MM.1S (cell line): Measurements from ENCODE around the gene NDUFV2.

Source experiments
- DNase-seq: peaks from one replicate; pipeline ENCODE4 v3.0.0-alpha.2; 2015
- H2AFZ ChIP-seq: fragments of 300-600 bp; sonication (generic); 2 replicates; pipeline ENCODE4 v1.6.0; 2016; ENCODE audit warnings: antibody characterized with exemption, low read length
- H3F3A ChIP-seq: fragments of 300-600 bp; sonication (generic); 2 replicates; pipeline ENCODE4 v1.6.1; 2016; ENCODE audit warnings: mild to moderate bottlenecking, antibody characterized with exemption, low read length, moderate library complexity, mixed read lengths; ENCODE audit not compliant: insufficient read depth
- H3K27ac ChIP-seq: fragments of 300-600 bp; sonication (generic); 2 replicates; pipeline ENCODE4 v1.5.1; 2016; ENCODE audit warnings: mild to moderate bottlenecking, low read length
- H3K27me3 ChIP-seq: fragments of 300-600 bp; sonication (generic); replicated peaks from 2 replicates; pipeline ENCODE4 v1.6.0; 2016; ENCODE audit warnings: low read length; ENCODE audit not compliant: insufficient read depth
- H3K36me3 ChIP-seq: fragments of 300-600 bp; sonication (generic); replicated peaks from 2 replicates; pipeline ENCODE4 v1.6.1; 2016; ENCODE audit warnings: mild to moderate bottlenecking, low read length, mixed read lengths; ENCODE audit not compliant: insufficient read depth
- H3K4me1 ChIP-seq: fragments of 300-600 bp; sonication (generic); 2 replicates; pipeline ENCODE4 v1.6.1; 2016; ENCODE audit warnings: low read length, mixed read lengths
- H3K4me2 ChIP-seq: fragments of 300-600 bp; sonication (generic); 2 replicates; pipeline ENCODE4 v1.6.0; 2016; ENCODE audit warnings: low read depth, low read length
- H3K4me3 ChIP-seq: fragments of 300-600 bp; sonication (generic); 2 replicates; pipeline ENCODE4 v1.5.1; 2016; ENCODE audit warnings: low read length, mixed read lengths
- H3K79me2 ChIP-seq: fragments of 300-600 bp; sonication (generic); 2 replicates; pipeline ENCODE4 v1.6.1; 2016; ENCODE audit warnings: mixed run types, low read length, mixed read lengths
- H3K9ac ChIP-seq: fragments of 300-600 bp; sonication (generic); 2 replicates; pipeline ENCODE4 v1.6.1; 2016; ENCODE audit warnings: low read length, mixed read lengths
- H3K9me2 ChIP-seq: fragments of 300-600 bp; sonication (generic); replicated peaks from 2 replicates; pipeline ENCODE4 v1.6.1; 2016; ENCODE audit warnings: mild to moderate bottlenecking, low read length, mixed read lengths; ENCODE audit not compliant: insufficient read depth
- H3K9me3 ChIP-seq: fragments of 300-600 bp; sonication (generic); replicated peaks from 2 replicates; pipeline ENCODE4 v1.6.1; 2016; ENCODE audit warnings: mild to moderate bottlenecking, low read length, mixed read lengths; ENCODE audit not compliant: insufficient read depth
- H4K20me1 ChIP-seq: fragments of 300-600 bp; sonication (generic); 2 replicates; pipeline ENCODE4 v1.6.1; 2016; ENCODE audit warnings: mild to moderate bottlenecking, low read length, moderate library complexity, mixed read lengths; ENCODE audit not compliant: insufficient read depth
- CTCF ChIP-seq: fragments of 300-600 bp; sonication (generic); IDR thresholded peaks from 2 replicates; pipeline ENCODE4 v1.5.1; 2016; ENCODE audit warnings: antibody characterized with exemption, low read length, mixed read lengths
- EZH2 ChIP-seq: fragments of 300-600 bp; sonication (generic); optimal IDR thresholded peaks from 2 replicates; pipeline ENCODE3; 2017; ENCODE audit warnings: low read depth, mild to moderate bottlenecking, antibody characterized with exemption, low read length, mixed read lengths
- EZH2phosphoT487 ChIP-seq: fragments of 300-600 bp; sonication (generic); IDR thresholded peaks from 2 replicates; pipeline ENCODE4 v1.6.1; 2018; ENCODE audit warnings: antibody characterized with exemption, low read length

Gene NDUFV2

GRCh38 chr18:9123520-9123919 lies 21.0 kb downstream of the NDUFV2 start:
- Histone ChIP-seq H4K20me1 (0 out of 2 replicates have a peak, but pooled peaks cover 5% of the 10 kb centered on the region), H3K9me3 (no peaks in the 10 kb centered on the region), H3K27me3 (no peaks in the 10 kb centered on the region), H3K36me3 (peaks cover 24% of the 10 kb centered on the region; the same call in 1 of the 2 replicates), H3K4me2 (peak overlapping the region; percentile 24; the same call in 1 of the 2 replicates), H3K9me2 (no peaks in the 10 kb centered on the region), H3K4me1 (peaks cover 61% of the 10 kb centered on the region), H3F3A (peaks cover 76% of the 10 kb centered on the region), H3K27ac (no peak overlapping the region), H3K4me3 (no peak overlapping the region), H3K9ac (no peak overlapping the region), H2AFZ (no peak overlapping the region), H3K79me2 (peaks cover 100% of the 10 kb centered on the region)
- TF ChIP-seq EZH2 (no peak), CTCF (no peak), EZH2phosphoT487 (no peak)
- DNase-seq = peak; percentile 4

GRCh38 chr18:9124824-9125223 lies 22.3 kb downstream of the NDUFV2 start:
- no peaks in the 10 kb centered on the region for H3K9me3 ChIP-seq
- H3K9me2 ChIP-seq = no peaks in the 10 kb centered on the region
- TF ChIP-seq CTCF (no peak), EZH2phosphoT487 (no peak), EZH2 (no peak)
- peaks cover 24% of the 10 kb centered on the region; the same call in 1 of the 2 replicates for H3K36me3 ChIP-seq
- peak overlapping the region; percentile 17; the same call in 1 of the 2 replicates for H3K4me2 ChIP-seq
- peaks cover 100% of the 10 kb centered on the region for H3K79me2 ChIP-seq
- peaks cover 56% of the 10 kb centered on the region for H3K4me1 ChIP-seq
- 0 out of 2 replicates have a peak, but pooled peaks cover 5% of the 10 kb centered on the region for H4K20me1 ChIP-seq
- no peak overlapping the region for H2AFZ ChIP-seq
- no peak overlapping the region for H3K9ac ChIP-seq
- H3K27me3 ChIP-seq = no peaks in the 10 kb centered on the region
- no peak overlapping the region for H3K4me3 ChIP-seq
- H3K27ac ChIP-seq = no peak overlapping the region; the same call in 1 of the 2 replicates
- H3F3A ChIP-seq = peaks cover 76% of the 10 kb centered on the region
- no peak for DNase-seq

- peak overlapping the region; percentile 17 for H3K4me2 ChIP-seq
- H3K9me3 ChIP-seq = no peaks in the 10 kb centered on the region
- H3K9ac ChIP-seq = no peak overlapping the region
- peaks cover 36% of the 10 kb centered on the region; the same call in 1 of the 2 replicates for H3K36me3 ChIP-seq
- no peak overlapping the region for H2AFZ ChIP-seq
- no peaks in the 10 kb centered on the region for H3K9me2 ChIP-seq
- H3K4me1 ChIP-seq = peaks cover 58% of the 10 kb centered on the region
- DNase-seq = no peak
- H4K20me1 ChIP-seq = 0 out of 2 replicates have a peak, but pooled peaks cover 5% of the 10 kb centered on the region
- no peaks in the 10 kb centered on the region for H3K27me3 ChIP-seq
- H3F3A ChIP-seq = peaks cover 73% of the 10 kb centered on the region
- peaks cover 100% of the 10 kb centered on the region for H3K79me2 ChIP-seq
- TF ChIP-seq EZH2 (no peak), EZH2phosphoT487 (no peak)
- H3K27ac ChIP-seq = peak overlapping the region; percentile 31; the same call in 1 of the 2 replicates
- no peak overlapping the region for H3K4me3 ChIP-seq
These were observed 23.8 kb downstream of the NDUFV2 start for GRCh38 chr18:9126337-9126736.

- DNase-seq = no peak
- Histone ChIP-seq H3F3A (peaks cover 86% of the 10 kb centered on the region), H2AFZ (no peak overlapping the region), H3K9me2 (no peaks in the 10 kb centered on the region), H3K36me3 (peaks cover 38% of the 10 kb centered on the region; the same call in 1 of the 2 replicates), H3K27me3 (no peaks in the 10 kb centered on the region), H3K9me3 (no peaks in the 10 kb centered on the region), H3K4me2 (peak overlapping the region; percentile 85; the same call in 1 of the 2 replicates), H3K4me3 (no peak overlapping the region), H4K20me1 (0 out of 2 replicates have a peak, but pooled peaks cover 5% of the 10 kb centered on the region), H3K4me1 (peaks cover 52% of the 10 kb centered on the region), H3K27ac (no peak overlapping the region; the same call in 1 of the 2 replicates), H3K79me2 (peaks cover 100% of the 10 kb centered on the region), H3K9ac (no peak overlapping the region)
- no peak for TF ChIP-seq EZH2phosphoT487
These were observed 27.7 kb downstream of the NDUFV2 start for GRCh38 chr18:9130195-9130594.
